Endometrial microvascular endothelial cells (primary cell): ENCODE results near the gene LUC7L. TPM values are rescaled to one million over a fixed set of nuclear protein-coding genes. Genes with fewer than 3 reads are reported as not detected.
"Not testable (repeated sequence)": the region's sequence is repeated elsewhere in the genome, so short reads cannot be mapped to it uniquely, and the experiment has no call there.

Experiments
- in situ Hi-C: cut with HindIII; loops from 2 replicates; pipeline ENCODE4 v1.10.0; 2017; ENCODE audit warnings: low sequenced_read_pairs, low pct_unique_long_range_greater_than_20kb; ENCODE audit errors: inconsistent ontology term
- total RNA-seq: library from RNA; depleted of rRNA; stranded (reverse); fragments of >200 nt; gene quantifications from one replicate; pipeline ENCODE4 v1.2.3, GENCODE V29; 2015; ENCODE audit errors: inconsistent ontology term

LUC7L gene
- total RNA-seq, 1 donor from 2014 or later = 45.2 TPM

DNA sequence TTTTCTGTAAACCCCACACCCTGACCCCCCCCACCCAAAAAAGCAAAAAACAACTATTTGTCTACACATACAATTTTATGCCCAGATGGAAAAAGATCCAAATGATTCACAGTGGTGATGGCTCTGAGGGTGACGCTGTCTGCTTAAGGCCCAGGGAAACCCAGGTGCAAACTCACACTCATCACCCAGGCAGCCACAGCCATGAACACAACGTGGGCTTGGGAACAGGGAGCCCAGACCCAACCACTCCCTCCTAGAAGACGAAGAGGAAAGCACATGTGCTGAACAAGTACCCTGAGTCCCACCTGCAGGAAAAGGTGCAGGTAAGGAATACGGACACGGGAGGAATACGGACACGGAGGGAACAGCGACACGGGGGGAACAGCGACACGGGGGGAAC, 43.6 kb downstream of the LUC7L start:
- in situ Hi-C loops = no loop called here

- in situ Hi-C loops = no loop called here
Observed at GRCh38 chr16:185213-185612, 44.0 kb downstream of the LUC7L start.

GRCh38 chr16:183005-183404, 46.2 kb downstream of the LUC7L start:
- in situ Hi-C loops = no loop called here

DNA sequence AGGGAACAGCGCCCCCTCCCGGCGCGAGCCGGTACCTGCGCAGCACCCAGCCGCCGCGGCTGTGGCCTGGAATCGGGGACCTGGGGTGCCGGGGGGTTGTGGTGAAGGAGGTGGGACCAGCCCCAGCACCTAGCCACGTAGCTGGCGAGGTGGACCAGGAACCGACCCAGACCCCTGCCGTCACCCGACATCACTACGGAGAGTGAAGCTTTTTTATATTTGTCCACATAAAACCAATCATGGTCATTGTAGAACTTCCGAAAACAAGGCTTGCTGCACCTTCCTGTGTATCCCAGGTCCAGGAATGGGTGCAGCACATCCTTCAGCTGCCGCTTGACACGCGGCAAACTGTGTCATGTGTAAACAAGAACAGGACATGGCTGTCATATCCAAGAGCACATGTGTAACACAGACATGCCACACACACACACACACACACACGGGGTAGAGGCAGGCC, 47.7 kb downstream of the LUC7L start:
- in situ Hi-C loops = no loop called here

- in situ Hi-C loops = no loop called here
Observed at GRCh38 chr16:180681-181564, 48.3 kb downstream of the LUC7L start.

- in situ Hi-C loops = no loop called here
Observed at GRCh38 chr16:180101-180675, 49.1 kb downstream of the LUC7L start, which contains the start of gene HBQ1. Gene HBQ1 (plus strand): TSS chr16:180459. CDS start chr16:180487, 28 bp downstream.

DNA sequence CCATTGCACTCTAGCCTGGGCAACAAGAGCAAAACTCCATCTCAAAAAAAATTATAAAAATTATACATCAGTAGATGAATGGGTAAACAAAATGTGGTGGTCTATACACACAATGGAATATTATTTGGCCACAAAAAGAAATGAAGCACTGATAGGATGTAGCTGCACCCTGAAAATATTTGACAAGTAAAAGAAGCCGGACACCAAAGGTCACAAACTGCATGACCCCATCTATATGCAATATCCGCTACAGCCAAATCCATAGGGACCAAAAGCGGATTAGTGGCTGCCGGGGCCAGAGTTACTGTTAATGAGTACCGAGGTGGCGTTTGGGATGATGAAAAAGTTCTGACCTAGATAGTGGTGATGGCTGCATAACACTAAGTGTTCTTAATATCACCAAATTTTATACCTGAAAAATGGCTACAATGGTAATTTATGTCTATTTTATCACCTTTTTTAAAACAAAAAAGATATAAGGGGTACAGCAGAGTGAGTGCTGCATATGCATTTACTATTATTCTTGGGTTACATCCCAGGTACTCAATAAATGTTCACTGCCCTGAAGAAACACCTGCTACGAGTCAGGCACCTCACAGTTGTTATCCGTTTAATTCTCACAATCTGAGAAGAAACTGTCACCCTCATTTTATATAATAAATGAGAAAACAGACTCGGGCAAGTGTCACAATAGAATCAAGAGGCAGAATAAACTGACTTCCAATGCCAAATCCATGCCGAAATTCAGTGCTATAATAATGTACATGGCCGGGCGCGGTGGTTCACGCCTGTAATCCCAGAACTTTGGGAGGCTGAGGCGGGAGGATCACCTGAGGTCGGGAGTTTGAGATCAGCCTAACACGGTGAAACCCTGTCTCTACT, 49.8 kb downstream of the LUC7L start:
- in situ Hi-C loops = no loop called here

DNA sequence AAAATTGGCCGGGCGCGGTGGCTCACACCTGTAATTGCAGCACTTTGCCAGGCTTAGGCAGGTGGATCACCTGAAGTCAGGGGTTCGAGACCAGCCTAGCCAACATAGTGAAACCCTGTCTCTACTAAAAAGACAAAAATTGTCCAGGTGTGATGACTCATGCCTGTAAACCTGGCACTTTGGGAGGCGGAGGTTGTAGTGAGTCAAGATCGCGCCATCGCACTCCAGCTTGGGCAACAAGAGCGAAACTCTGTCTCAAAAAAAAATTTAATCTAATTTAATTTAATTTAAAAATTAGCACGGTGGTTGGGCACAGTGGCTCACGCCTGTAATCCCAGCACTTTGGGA, 50.6 kb downstream of the LUC7L start:
- in situ Hi-C loops = no loop called here

DNA sequence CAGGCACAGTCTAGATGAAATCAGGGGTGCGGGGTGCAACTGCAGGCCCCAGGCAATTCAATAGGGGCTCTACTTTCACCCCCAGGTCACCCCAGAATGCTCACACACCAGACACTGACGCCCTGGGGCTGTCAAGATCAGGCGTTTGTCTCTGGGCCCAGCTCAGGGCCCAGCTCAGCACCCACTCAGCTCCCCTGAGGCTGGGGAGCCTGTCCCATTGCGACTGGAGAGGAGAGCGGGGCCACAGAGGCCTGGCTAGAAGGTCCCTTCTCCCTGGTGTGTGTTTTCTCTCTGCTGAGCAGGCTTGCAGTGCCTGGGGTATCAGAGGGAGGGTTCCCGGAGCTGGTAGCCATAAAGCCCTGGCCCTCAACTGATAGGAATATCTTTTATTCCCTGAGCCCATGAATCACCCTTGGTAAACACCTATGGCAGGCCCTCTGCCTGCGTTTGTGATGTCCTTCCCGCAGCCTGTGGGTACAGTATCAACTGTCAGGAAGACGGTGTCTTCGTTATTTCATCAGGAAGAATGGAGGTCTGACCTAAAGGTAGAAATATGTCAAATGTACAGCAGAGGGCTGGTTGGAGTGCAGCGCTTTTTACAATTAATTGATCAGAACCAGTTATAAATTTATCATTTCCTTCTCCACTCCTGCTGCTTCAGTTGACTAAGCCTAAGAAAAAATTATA, 51.1 kb downstream of the LUC7L start:
- in situ Hi-C loops = no loop called here

DNA sequence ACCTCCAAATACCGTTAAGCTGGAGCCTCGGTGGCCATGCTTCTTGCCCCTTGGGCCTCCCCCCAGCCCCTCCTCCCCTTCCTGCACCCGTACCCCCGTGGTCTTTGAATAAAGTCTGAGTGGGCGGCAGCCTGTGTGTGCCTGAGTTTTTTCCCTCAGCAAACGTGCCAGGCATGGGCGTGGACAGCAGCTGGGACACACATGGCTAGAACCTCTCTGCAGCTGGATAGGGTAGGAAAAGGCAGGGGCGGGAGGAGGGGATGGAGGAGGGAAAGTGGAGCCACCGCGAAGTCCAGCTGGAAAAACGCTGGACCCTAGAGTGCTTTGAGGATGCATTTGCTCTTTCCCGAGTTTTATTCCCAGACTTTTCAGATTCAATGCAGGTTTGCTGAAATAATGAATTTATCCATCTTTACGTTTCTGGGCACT, 51.8 kb downstream of the LUC7L start:
- in situ Hi-C loops = no loop called here

DNA sequence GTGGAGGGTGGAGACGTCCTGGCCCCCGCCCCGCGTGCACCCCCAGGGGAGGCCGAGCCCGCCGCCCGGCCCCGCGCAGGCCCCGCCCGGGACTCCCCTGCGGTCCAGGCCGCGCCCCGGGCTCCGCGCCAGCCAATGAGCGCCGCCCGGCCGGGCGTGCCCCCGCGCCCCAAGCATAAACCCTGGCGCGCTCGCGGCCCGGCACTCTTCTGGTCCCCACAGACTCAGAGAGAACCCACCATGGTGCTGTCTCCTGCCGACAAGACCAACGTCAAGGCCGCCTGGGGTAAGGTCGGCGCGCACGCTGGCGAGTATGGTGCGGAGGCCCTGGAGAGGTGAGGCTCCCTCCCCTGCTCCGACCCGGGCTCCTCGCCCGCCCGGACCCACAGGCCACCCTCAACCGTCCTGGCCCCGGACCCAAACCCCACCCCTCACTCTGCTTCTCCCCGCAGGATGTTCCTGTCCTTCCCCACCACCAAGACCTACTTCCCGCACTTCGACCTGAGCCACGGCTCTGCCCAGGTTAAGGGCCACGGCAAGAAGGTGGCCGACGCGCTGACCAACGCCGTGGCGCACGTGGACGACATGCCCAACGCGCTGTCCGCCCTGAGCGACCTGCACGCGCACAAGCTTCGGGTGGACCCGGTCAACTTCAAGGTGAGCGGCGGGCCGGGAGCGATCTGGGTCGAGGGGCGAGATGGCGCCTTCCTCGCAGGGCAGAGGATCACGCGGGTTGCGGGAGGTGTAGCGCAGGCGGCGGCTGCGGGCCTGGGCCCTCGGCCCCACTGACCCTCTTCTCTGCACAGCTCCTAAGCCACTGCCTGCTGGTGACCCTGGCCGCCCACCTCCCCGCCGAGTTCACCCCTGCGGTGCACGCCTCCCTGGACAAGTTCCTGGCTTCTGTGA, 52.5 kb downstream of the LUC7L start, which contains the start of gene HBA1:
HBA1 (plus strand) TSS at position 204 of the 906 bp plus-strand sequence; CDS start at position 241, 37 bp downstream.
- in situ Hi-C loops = not testable (repeated sequence)

GRCh38 chr16:176006-176405, 53.2 kb downstream of the LUC7L start:
- in situ Hi-C loops = not testable (repeated sequence)

DNA sequence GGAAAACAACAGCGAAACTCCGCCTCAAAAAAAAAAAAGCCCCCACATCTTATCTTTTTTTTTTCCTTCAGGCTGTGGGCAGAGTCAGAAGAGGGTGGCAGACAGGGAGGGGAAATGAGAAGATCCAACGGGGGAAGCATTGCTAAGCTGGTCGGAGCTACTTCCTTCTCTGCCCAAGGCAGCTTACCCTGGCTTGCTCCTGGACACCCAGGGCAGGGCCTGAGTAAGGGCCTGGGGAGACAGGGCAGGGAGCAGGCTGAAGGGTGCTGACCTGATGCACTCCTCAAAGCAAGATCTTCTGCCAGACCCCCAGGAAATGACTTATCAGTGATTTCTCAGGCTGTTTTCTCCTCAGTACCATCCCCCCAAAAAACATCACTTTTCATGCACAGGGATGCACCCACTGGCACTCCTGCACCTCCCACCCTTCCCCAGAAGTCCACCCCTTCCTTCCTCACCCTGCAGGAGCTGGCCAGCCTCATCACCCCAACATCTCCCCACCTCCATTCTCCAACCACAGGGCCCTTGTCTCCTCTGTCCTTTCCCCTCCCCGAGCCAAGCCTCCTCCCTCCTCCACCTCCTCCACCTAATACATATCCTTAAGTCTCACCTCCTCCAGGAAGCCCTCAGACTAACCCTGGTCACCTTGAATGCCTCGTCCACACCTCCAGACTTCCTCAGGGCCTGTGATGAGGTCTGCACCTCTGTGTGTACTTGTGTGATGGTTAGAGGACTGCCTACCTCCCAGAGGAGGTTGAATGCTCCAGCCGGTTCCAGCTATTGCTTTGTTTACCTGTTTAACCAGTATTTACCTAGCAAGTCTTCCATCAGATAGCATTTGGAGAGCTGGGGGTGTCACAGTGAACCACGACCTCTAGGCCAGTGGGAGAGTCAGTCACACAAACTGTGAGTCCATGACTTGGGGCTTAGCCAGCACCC, 54.0 kb downstream of the LUC7L start:
- in situ Hi-C loops = no loop called here

DNA sequence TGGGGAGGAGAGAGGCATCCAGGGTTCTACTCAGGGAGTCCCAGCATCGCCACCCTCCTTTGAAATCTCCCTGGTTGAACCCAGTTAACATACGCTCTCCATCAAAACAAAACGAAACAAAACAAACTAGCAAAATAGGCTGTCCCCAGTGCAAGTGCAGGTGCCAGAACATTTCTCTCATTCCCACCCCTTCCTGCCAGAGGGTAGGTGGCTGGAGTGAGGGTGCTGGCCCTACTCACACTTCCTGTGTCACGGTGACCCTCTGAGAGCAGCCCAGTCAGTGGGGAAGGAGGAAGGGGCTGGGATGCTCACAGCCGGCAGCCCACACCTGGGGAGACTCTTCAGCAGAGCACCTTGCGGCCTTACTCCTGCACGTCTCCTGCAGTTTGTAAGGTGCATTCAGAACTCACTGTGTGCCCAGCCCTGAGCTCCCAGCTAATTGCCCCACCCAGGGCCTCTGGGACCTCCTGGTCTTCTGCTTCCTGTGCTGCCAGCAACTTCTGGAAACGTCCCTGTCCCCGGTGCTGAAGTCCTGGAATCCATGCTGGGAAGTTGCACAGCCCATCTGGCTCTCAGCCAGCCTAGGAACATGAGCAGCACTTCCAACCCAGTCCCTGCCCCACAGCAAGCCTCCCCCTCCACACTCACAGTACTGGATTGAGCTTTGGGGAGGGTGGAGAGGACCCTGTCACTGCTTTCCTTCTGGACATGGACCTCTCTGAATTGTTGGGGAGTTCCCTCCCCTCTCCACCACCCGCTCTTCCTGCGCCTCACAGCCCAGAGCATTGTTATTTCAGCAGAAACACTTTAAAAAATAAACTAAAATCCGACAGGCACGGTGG, 55.1 kb downstream of the LUC7L start:
- in situ Hi-C loops = not testable (repeated sequence)

DNA sequence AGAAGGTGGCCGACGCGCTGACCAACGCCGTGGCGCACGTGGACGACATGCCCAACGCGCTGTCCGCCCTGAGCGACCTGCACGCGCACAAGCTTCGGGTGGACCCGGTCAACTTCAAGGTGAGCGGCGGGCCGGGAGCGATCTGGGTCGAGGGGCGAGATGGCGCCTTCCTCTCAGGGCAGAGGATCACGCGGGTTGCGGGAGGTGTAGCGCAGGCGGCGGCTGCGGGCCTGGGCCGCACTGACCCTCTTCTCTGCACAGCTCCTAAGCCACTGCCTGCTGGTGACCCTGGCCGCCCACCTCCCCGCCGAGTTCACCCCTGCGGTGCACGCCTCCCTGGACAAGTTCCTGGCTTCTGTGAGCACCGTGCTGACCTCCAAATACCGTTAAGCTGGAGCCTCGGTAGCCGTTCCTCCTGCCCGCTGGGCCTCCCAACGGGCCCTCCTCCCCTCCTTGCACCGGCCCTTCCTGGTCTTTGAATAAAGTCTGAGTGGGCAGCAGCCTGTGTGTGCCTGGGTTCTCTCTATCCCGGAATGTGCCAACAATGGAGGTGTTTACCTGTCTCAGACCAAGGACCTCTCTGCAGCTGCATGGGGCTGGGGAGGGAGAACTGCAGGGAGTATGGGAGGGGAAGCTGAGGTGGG, 55.9 kb downstream of the LUC7L start:
- in situ Hi-C loops = not testable (repeated sequence)
